Ishikawa (cell line): Measurements from ENCODE around the gene ACP6.

Experiments used
- CEBPB ChIP-seq: IDR thresholded peaks from 2 replicates; pipeline ENCODE4 v1.6.1; 2012
- CREB1 ChIP-seq: IDR thresholded peaks from 2 replicates; pipeline ENCODE4 v1.6.1; 2012; ENCODE audit warnings: low read depth
- EP300 ChIP-seq: IDR thresholded peaks from 2 replicates; pipeline ENCODE4 v1.6.1; 2012; ENCODE audit warnings: borderline replicate concordance
- REST ChIP-seq: IDR thresholded peaks from 2 replicates; pipeline ENCODE4 v1.6.1; 2012; ENCODE audit warnings: low read depth, mild to moderate bottlenecking
- TAF1 ChIP-seq: IDR thresholded peaks from 2 replicates; pipeline ENCODE4 v1.6.1; 2012; ENCODE audit warnings: low read depth, mild to moderate bottlenecking
- TCF12 ChIP-seq: IDR thresholded peaks from 2 replicates; pipeline ENCODE4 v1.6.1; 2012; ENCODE audit warnings: low read depth
- YY1 ChIP-seq: IDR thresholded peaks from 2 replicates; pipeline ENCODE4 v1.6.1; 2012; ENCODE audit warnings: low read depth

GRCh38 chr1:147618771-147619170 lies 51.6 kb downstream of the ACP6 start:
- TF ChIP-seq REST (no peak), CEBPB (no peak), TCF12 (no peak), TAF1 (no peak), CREB1 (no peak), YY1 (no peak), EP300 (no peak)
